GM21825 (cell line): ENCODE results near the gene STXBP3.
"Not testable (repeated sequence)": the region's sequence is repeated elsewhere in the genome, so short reads cannot be mapped to it uniquely, and the experiment has no call there.

Experiments used
- ATAC-seq: cut with Tn5 transposase; IDR thresholded peaks from one replicate; pipeline ENCODE4 v1.9.1; 2021; ENCODE audit warnings: mild to moderate bottlenecking, moderate library complexity; ENCODE audit not compliant: unreplicated experiment

The STXBP3 gene

GRCh38 chr1:108746382-108747170, at the start of gene STXBP3:
STXBP3 (plus strand) TSS chr1:108746674; CDS start chr1:108746738, 64 bp downstream.
- ATAC-seq = peak; percentile 91

GRCh38 chr1:108699375-108700332, 46.8 kb upstream of the STXBP3 start:
- no peak for ATAC-seq

GRCh38 chr1:108701176-108701849, 45.2 kb upstream of the STXBP3 start:
- no peak for ATAC-seq

- not testable (repeated sequence) for ATAC-seq
Observed at GRCh38 chr1:108702109-108702508, 44.4 kb upstream of the STXBP3 start.

- ATAC-seq = no peak
Observed at GRCh38 chr1:108703939-108704338, 42.5 kb upstream of the STXBP3 start.

GRCh38 chr1:108704496-108704895, 42.0 kb upstream of the STXBP3 start:
- no peak for ATAC-seq

GRCh38 chr1:108706643-108707042, 39.8 kb upstream of the STXBP3 start:
- no peak for ATAC-seq

- no peak for ATAC-seq
Observed at GRCh38 chr1:108708691-108709660, 37.5 kb upstream of the STXBP3 start.

GRCh38 chr1:108712606-108713150, 33.8 kb upstream of the STXBP3 start, which contains the start of gene FNDC7:
FNDC7 (plus strand) TSS chr1:108712908; CDS start chr1:108712934, 26 bp downstream.
- ATAC-seq = no peak

GRCh38 chr1:108715932-108716331, 30.5 kb upstream of the STXBP3 start:
- no peak for ATAC-seq

- ATAC-seq = no peak
Observed at GRCh38 chr1:108716437-108717230, 29.8 kb upstream of the STXBP3 start.

GRCh38 chr1:108717774-108718316, 28.6 kb upstream of the STXBP3 start:
- ATAC-seq = no peak

- ATAC-seq = no peak
Observed at GRCh38 chr1:108718927-108719655, 27.4 kb upstream of the STXBP3 start.

GRCh38 chr1:108719656-108720435, 26.6 kb upstream of the STXBP3 start:
- no peak for ATAC-seq

- no peak for ATAC-seq
Observed at GRCh38 chr1:108722292-108722691, 24.2 kb upstream of the STXBP3 start.

GRCh38 chr1:108725906-108726305, 20.6 kb upstream of the STXBP3 start:
- ATAC-seq = no peak

- no peak for ATAC-seq
Observed at GRCh38 chr1:108728327-108728923, 18.0 kb upstream of the STXBP3 start.
